ENCODE measurements around the gene GAL3ST2. TPM values are rescaled to one million over a fixed set of nuclear protein-coding genes. Genes with fewer than 3 reads are reported as not detected.

Gene GAL3ST2
- total RNA-seq, 2 donors from 2014 or later: not detected

GRCh38 chr2:241811952-241812729 lies 35.5 kb downstream of the GAL3ST2 start:
- no peak for DNase-seq

GRCh38 chr2:241812730-241813643 lies 36.4 kb downstream of the GAL3ST2 start:
- H3K27me3 ChIP-seq: no peaks in the 10 kb centered on the region
- no peaks in the 10 kb centered on the region for H3K9me3 ChIP-seq
- no peaks in the 10 kb centered on the region for H3K4me1 ChIP-seq
- no peak for ATAC-seq
- H3K27ac ChIP-seq: no peak overlapping the region
- no peak for DNase-seq
- H3K4me3 ChIP-seq: no peak overlapping the region
- no peaks in the 10 kb centered on the region for H3K36me3 ChIP-seq (replicated peaks in 1 of 2; ENCODE audit: insufficient read depth in 1 of 2, low read depth in 2 of 2)
- intact Hi-C loops (cut with DNase I): no loop called here
- WGBS, 2 donors: 74 to 82% methylated on average over 10 to 39 of the region's 40 CpGs
- no peak for TF ChIP-seq POLR2A (IDR thresholded peaks at IDR 0.05)
- TF ChIP-seq CTCF (IDR thresholded peaks at IDR 0.05): no peak

More at GRCh38 chr2:241811952-241812729, 35.5 kb downstream of the GAL3ST2 start:
- no peaks in the 10 kb centered on the region for H3K4me1 ChIP-seq
- H3K36me3 ChIP-seq (replicated peaks in 1 of 2; ENCODE audit: insufficient read depth in 1 of 2, low read depth in 2 of 2): no peaks in the 10 kb centered on the region
- no peaks in the 10 kb centered on the region for H3K9me3 ChIP-seq
- no peak overlapping the region for H3K4me3 ChIP-seq
- H3K27ac ChIP-seq: no peak overlapping the region
- TF ChIP-seq POLR2A (IDR thresholded peaks at IDR 0.05) (no peak), CTCF (IDR thresholded peaks at IDR 0.05) (no peak)
- no peaks in the 10 kb centered on the region for H3K27me3 ChIP-seq
- ATAC-seq: no peak
- intact Hi-C loops (cut with DNase I): no loop called here
- 75 to 100% methylated on average over 1 to 16 of the region's 20 CpGs for WGBS, 2 donors

- Histone ChIP-seq H3K4me1 (peaks cover 4% of the 10 kb centered on the region), H3K27me3 (no peaks in the 10 kb centered on the region), H3K36me3 (replicated peaks in 1 of 2; ENCODE audit: insufficient read depth in 1 of 2, low read depth in 2 of 2) (no peaks in the 10 kb centered on the region), H3K9me3 (no peaks in the 10 kb centered on the region), H3K4me3 (no peak overlapping the region), H3K27ac (no peak overlapping the region)
- intact Hi-C loops (cut with DNase I): no loop called here
- DNase-seq: no peak
- 49 to 51% methylated on average over 12 to 20 of the region's 20 CpGs for WGBS, 2 donors
- ATAC-seq: no peak
- no peak for TF ChIP-seq CTCF (IDR thresholded peaks at IDR 0.05)
- TF ChIP-seq POLR2A (IDR thresholded peaks at IDR 0.05): no peak
Measured at GRCh38 chr2:241813644-241814392, 37.2 kb downstream of the GAL3ST2 start.

GRCh38 chr2:241814393-241814642 lies 37.7 kb downstream of the GAL3ST2 start:
- WGBS, 2 donors: 73 to 82% methylated on average over 3 to 13 of the region's 17 CpGs

More at GRCh38 chr2:241814393-241814642, 37.7 kb downstream of the GAL3ST2 start:
- H3K27ac ChIP-seq: no peak overlapping the region
- H3K36me3 ChIP-seq (replicated peaks in 1 of 2; ENCODE audit: insufficient read depth in 1 of 2, low read depth in 2 of 2): no peaks in the 10 kb centered on the region
- H3K4me3 ChIP-seq: no peak overlapping the region
- H3K27me3 ChIP-seq: no peaks in the 10 kb centered on the region
- DNase-seq (no peak), ATAC-seq (no peak)
- intact Hi-C loops (cut with DNase I): no loop called here
- no peaks in the 10 kb centered on the region for H3K9me3 ChIP-seq
- H3K4me1 ChIP-seq: peaks cover 6% of the 10 kb centered on the region
- TF ChIP-seq CTCF (IDR thresholded peaks at IDR 0.05): no peak
- no peak for TF ChIP-seq POLR2A (IDR thresholded peaks at IDR 0.05)

Measured in body of pancreas (tissue), 4 donors.